Duodenal mucosa (tissue), 2 donors: Measurements from ENCODE around the gene SPP2.

Experiments
- H3K27ac ChIP-seq: one replicate; pipeline ENCODE4 v1.7.0; 2013; ENCODE audit warnings: low read depth, low read length
- H3K27me3 ChIP-seq, 2 donors: one replicate each; pipeline ENCODE4 v1.7.0; 2013; ENCODE audit warnings: low read length in 2 of 2, control low read depth in 1 of 2; ENCODE audit not compliant: insufficient read depth in 2 of 2, control insufficient read depth in 1 of 2
- H3K36me3 ChIP-seq, 2 donors: one replicate each; pipeline ENCODE4 v1.7.0; 2013; ENCODE audit warnings: low read length in 2 of 2, control low read depth in 1 of 2; ENCODE audit not compliant: insufficient read depth in 2 of 2, control insufficient read depth in 1 of 2
- H3K4me1 ChIP-seq, 2 donors: one replicate each; pipeline ENCODE4 v1.7.0; 2013; ENCODE audit warnings: low read length in 2 of 2, control low read depth in 1 of 2; ENCODE audit not compliant: insufficient read depth in 2 of 2, control insufficient read depth in 1 of 2
- H3K4me3 ChIP-seq, 2 donors: one replicate each; pipeline ENCODE4 v1.7.0; 2013; ENCODE audit warnings: low read length in 2 of 2, low read depth in 1 of 2
- H3K9ac ChIP-seq, 2 donors: one replicate each; pipeline ENCODE4 v1.7.0; 2013; ENCODE audit warnings: low read length in 2 of 2, low read depth in 1 of 2
- H3K9me3 ChIP-seq, 2 donors: one replicate each; pipeline ENCODE4 v1.7.0; 2013; ENCODE audit warnings: low read length in 2 of 2, control low read depth in 1 of 2; ENCODE audit not compliant: control insufficient read depth in 1 of 2

SPP2 gene

DNA sequence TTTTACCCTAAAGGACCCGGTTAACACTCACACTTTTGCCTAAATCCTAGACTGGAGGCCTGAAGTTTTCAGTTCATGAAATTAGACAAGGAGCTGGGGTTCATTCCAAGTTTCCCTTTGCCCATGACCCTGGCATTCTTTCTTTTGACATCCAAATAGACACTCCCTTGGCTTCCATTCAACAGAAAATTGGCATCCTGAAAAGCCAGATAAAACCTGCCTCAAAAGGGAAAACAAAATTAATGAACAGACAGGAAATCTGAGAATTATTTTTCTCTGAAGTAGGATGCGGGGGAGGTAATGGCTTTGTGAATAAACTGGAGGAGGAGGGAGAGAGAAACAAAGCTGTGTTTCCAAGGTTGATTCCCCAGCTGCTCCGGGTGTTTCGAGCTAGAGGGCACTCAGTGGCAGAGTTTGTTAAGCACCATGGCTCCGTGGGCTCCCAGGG lies 41.0 kb downstream of the SPP2 start:
- no peaks in the 10 kb centered on the region for H3K36me3 ChIP-seq
- peaks cover 0 to 4% of the 10 kb centered on the region in 2 donors for H3K9me3 ChIP-seq
- H3K27me3 ChIP-seq = no peaks in the 10 kb centered on the region
- no peak overlapping the region for H3K9ac ChIP-seq
- H3K27ac ChIP-seq = no peak overlapping the region
- H3K4me1 ChIP-seq = no peaks in the 10 kb centered on the region
- no peak overlapping the region for H3K4me3 ChIP-seq

DNA sequence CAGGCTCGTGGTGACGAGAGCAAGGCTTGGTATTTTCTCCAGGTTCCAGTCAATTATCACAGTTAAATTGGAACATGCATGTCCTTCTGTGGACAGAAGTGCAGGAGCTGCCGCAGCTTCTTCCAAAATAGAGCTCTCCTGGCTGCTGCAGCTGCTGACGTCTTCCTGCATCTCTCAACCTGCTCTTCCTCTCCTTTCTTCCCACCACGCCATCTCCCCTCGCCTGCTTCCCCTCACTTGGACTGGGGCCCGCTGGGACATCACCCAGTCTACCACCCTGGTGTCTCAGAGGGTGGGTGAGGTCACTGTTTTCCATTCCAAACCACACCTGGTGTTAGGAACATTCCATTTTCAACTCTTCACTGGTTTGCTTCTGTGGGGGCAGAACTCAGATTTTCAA lies 41.4 kb downstream of the SPP2 start:
- no peak overlapping the region for H3K27ac ChIP-seq
- no peak overlapping the region for H3K9ac ChIP-seq
- no peak overlapping the region for H3K4me3 ChIP-seq
- no peaks in the 10 kb centered on the region for H3K4me1 ChIP-seq
- H3K9me3 ChIP-seq = peaks cover 0 to 4% of the 10 kb centered on the region in 2 donors
- no peaks in the 10 kb centered on the region for H3K27me3 ChIP-seq
- H3K36me3 ChIP-seq = no peaks in the 10 kb centered on the region

DNA sequence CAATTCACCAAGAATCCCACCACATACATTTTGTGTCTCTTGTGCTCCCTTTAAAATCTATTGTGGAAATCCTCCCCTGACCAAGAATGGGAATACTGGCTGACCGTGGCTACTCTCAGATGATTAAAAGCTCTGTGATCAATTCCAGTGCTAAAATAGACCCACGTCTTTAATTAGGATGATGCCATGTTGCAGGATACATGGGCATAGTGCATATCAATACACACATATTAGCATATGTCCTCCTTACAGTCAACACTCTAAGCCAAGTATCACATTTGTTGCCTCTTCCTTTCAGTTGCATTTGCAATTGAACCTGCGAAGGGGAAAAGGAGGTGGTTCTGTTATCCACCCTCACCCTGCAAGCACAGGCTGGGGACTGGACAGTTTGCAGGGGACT lies 41.8 kb downstream of the SPP2 start:
- no peak overlapping the region for H3K9ac ChIP-seq
- H3K27me3 ChIP-seq = no peaks in the 10 kb centered on the region
- no peak overlapping the region for H3K4me3 ChIP-seq
- peaks cover 0 to 4% of the 10 kb centered on the region in 2 donors for H3K9me3 ChIP-seq
- H3K36me3 ChIP-seq = no peaks in the 10 kb centered on the region
- H3K4me1 ChIP-seq = no peaks in the 10 kb centered on the region
- no peak overlapping the region for H3K27ac ChIP-seq

DNA sequence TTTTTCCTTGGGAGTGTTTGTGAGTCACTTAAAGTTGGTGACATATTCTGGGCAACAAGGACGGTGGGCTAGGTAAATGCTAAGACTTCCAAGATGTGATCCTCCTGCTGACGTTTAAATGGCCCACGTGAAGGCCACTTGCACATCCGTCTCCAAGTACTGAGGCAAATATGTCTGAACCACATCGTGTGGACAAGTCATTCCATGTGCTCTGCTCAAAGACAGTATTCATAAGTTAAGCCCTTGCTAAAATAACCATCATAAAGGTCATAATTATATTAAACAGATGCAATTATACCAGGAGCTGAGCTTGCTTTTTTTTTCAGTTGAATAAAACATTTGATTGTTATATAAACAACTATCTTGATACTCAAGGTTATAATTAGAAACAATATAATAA lies 44.8 kb downstream of the SPP2 start:
- Histone ChIP-seq H3K27me3 (no peaks in the 10 kb centered on the region), H3K4me1 (no peaks in the 10 kb centered on the region), H3K9ac (no peak overlapping the region), H3K4me3 (no peak overlapping the region), H3K36me3 (no peaks in the 10 kb centered on the region), H3K27ac (no peak overlapping the region), H3K9me3 (no peaks in the 10 kb centered on the region)

DNA sequence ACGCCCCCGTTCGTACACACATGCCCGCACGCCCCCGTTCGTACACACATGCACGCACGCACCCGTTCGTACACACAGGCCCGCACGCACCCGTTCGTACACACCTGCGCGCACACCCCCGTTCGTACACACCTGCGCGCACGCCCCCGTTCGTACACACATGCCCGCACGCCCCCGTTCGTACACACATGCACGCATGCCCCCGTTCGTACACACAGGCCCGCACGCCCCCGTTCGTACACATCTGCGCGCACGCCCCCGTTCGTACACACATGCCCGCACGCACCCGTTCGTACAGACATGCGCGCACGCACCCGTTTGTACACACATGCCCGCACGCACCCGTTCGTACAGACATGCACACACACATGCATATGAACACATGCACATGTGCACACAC lies 45.7 kb downstream of the SPP2 start:
- no peaks in the 10 kb centered on the region for H3K36me3 ChIP-seq
- no peaks in the 10 kb centered on the region for H3K9me3 ChIP-seq
- no peak overlapping the region for H3K4me3 ChIP-seq
- H3K27ac ChIP-seq = no peak overlapping the region
- H3K9ac ChIP-seq = no peak overlapping the region
- H3K27me3 ChIP-seq = no peaks in the 10 kb centered on the region
- no peaks in the 10 kb centered on the region for H3K4me1 ChIP-seq

DNA sequence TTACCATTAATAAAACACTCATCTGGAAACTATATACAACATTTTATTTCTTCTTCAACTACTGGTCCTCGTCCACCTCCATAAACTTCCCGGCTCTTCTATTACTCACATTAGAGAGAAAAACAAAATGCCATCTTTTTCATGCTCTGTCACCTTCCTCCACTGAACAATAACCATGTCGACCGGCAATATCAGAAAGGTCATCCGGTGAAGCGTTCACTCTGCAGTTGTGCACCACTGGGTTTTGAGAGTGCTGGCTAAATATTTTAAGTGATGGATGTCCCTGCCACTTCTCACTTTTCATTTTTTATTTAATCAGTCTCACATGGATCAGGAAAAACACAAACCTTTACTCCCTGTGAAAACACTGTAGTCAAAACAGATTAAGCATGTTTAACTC lies 48.2 kb downstream of the SPP2 start:
- Histone ChIP-seq H3K36me3 (no peaks in the 10 kb centered on the region), H3K4me1 (peaks cover 0 to 3% of the 10 kb centered on the region in 2 donors), H3K27me3 (no peaks in the 10 kb centered on the region), H3K27ac (no peak overlapping the region), H3K4me3 (no peak overlapping the region), H3K9ac (no peak overlapping the region), H3K9me3 (no peaks in the 10 kb centered on the region)

DNA sequence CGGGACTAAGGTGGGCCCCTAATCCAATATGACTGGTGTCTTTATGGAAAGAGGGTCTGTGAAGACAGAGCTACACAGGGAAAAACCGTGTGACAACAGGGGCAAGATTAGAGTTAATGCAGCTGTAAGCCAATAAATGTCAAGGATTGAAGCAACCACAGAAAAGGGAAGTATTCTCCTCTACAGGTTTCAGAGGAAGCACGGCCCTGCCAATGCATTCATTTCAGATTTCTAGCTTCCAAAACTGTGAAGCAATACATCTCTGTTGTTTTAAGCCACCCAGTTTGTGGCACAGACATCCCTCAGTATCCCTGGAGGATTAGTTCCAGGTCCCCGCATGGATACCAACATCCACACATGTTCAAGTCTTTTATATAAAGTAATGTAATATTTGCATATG lies 48.8 kb downstream of the SPP2 start:
- H3K4me1 ChIP-seq = peaks cover 0 to 3% of the 10 kb centered on the region in 2 donors
- no peaks in the 10 kb centered on the region for H3K27me3 ChIP-seq
- H3K9me3 ChIP-seq = no peaks in the 10 kb centered on the region
- H3K9ac ChIP-seq = no peak overlapping the region
- H3K36me3 ChIP-seq = no peaks in the 10 kb centered on the region
- H3K4me3 ChIP-seq = no peak overlapping the region
- no peak overlapping the region for H3K27ac ChIP-seq

DNA sequence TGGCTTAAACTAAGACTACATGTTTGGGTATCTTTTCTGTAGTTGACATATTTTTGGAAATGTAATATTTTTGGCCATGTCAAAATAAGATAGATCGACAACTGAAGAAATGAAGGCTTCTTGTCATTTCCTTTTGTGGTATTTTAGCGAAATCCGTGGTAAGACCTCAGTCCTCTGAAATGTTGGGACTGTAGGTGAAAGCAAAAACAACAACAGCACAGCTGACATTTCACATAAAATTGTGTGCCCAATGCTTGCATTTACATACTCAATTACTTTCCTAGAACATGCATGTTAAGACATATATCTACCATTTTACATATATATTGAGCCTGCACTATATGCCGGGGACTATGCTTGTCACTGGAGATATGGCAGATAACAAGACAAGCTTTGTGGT lies 50.2 kb downstream of the SPP2 start:
- Histone ChIP-seq H3K36me3 (no peaks in the 10 kb centered on the region), H3K4me3 (no peak overlapping the region), H3K27me3 (no peaks in the 10 kb centered on the region), H3K9me3 (no peaks in the 10 kb centered on the region), H3K27ac (no peak overlapping the region), H3K9ac (no peak overlapping the region), H3K4me1 (peaks cover 0 to 3% of the 10 kb centered on the region in 2 donors)

DNA sequence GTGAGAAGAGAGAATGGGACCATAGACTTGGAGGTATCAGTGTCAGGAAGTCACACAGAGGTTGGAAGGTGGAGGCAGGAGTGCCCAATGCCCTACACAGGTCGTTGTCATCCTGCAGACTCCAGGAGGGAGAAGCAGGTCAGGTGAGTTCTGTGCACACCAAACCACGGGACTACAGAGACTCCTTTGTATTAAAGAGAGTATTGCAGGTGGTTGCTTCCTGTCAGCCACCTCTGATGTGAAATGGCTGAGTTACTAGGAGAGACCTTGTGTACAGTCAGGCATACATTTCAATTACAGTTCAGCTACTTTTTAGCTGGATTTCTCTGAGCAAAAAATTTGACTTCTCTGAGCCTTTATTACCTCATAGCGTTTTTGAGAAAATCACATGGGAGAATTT lies 51.6 kb downstream of the SPP2 start:
- Histone ChIP-seq H3K27me3 (no peaks in the 10 kb centered on the region), H3K4me3 (no peak overlapping the region), H3K4me1 (peaks cover 0 to 3% of the 10 kb centered on the region in 2 donors), H3K9me3 (no peaks in the 10 kb centered on the region), H3K27ac (no peak overlapping the region), H3K9ac (no peak overlapping the region), H3K36me3 (no peaks in the 10 kb centered on the region)

DNA sequence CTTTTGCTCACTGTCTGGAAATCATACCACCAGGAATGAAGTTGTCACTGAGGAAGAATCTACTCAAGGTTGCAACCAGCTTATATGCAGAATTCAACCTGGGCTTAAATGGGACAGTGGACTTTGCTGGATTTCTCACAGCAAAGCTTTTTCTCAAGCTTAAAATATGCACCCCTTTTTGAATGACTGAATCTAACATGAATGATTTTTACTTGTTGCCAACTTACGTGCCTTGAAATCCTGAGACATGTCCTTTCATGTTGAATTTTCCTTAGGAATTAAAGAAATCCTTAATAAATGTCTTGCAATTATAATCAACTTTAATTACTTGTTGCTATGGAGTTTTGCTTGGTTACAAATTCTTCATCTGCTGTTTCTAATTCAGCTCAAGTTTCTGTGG lies 57.4 kb downstream of the SPP2 start:
- Histone ChIP-seq H3K36me3 (no peaks in the 10 kb centered on the region), H3K27me3 (no peaks in the 10 kb centered on the region)

DNA sequence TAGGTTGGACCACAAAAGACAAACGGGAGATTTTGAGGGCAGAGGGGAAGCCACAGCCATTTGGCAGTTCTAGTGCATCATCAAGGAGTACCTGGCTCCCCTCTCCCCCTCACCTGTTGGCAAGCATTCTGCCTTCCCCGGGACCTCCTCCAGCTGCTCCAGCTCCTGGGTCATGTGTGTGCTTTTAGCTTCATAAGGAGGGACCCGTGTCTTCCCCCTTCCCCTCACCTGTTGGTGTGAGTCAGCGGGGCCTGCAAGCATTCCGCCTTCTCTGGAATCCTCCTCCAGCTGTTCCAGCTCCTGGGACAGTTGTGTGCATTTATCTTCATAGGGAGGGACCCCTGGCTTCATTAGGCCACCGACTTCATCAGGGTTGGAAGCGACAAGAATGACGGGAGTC lies 58.8 kb downstream of the SPP2 start:
- Histone ChIP-seq H3K27me3 (no peaks in the 10 kb centered on the region), H3K9ac (no peak overlapping the region)

More for the DNA sequence above, 57.4 kb downstream of the SPP2 start:
- Histone ChIP-seq H3K9ac (no peak overlapping the region), H3K4me1 (no peaks in the 10 kb centered on the region), H3K27ac (no peak overlapping the region), H3K9me3 (no peaks in the 10 kb centered on the region), H3K4me3 (no peak overlapping the region)

More for the DNA sequence above, 58.8 kb downstream of the SPP2 start:
- Histone ChIP-seq H3K27ac (no peak overlapping the region), H3K36me3 (no peaks in the 10 kb centered on the region), H3K4me1 (no peaks in the 10 kb centered on the region), H3K4me3 (no peak overlapping the region), H3K9me3 (no peaks in the 10 kb centered on the region)
